ENCODE results near the gene SMAD3. TPM values are rescaled to one million over a fixed set of nuclear protein-coding genes. Genes with fewer than 3 reads are reported as not detected.
A peak's percentile ranks its signal among the peaks of the same experiment; 100 is the strongest.

Gene SMAD3
- total and polyA plus RNA-seq, 8 donors: 30.9 to 53.6 (median 50.4) TPM

DNA sequence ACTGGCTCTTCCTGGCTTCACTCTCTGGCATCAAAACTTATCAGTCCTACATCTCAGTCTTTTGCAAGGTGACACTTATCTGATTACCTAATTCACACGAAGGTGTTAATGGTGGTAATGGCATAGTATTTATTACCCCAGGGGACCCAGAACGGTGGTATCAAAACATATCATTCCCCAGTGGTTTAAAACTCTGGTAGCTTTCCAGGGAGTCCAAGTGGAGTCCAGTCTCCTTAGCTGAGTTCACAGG, 41.3 kb downstream of the SMAD3 start:
- no peak overlapping the region for H3K4me3 ChIP-seq
- H3K27ac ChIP-seq: peak overlapping the region; percentile 41 to 70
- ATAC-seq (no peak), DNase-seq (no peak)
- intact Hi-C loops (cut with DNase I): no loop called here
- H3K36me3 ChIP-seq: no peaks in the 10 kb centered on the region
- TF ChIP-seq, protein P1, sequence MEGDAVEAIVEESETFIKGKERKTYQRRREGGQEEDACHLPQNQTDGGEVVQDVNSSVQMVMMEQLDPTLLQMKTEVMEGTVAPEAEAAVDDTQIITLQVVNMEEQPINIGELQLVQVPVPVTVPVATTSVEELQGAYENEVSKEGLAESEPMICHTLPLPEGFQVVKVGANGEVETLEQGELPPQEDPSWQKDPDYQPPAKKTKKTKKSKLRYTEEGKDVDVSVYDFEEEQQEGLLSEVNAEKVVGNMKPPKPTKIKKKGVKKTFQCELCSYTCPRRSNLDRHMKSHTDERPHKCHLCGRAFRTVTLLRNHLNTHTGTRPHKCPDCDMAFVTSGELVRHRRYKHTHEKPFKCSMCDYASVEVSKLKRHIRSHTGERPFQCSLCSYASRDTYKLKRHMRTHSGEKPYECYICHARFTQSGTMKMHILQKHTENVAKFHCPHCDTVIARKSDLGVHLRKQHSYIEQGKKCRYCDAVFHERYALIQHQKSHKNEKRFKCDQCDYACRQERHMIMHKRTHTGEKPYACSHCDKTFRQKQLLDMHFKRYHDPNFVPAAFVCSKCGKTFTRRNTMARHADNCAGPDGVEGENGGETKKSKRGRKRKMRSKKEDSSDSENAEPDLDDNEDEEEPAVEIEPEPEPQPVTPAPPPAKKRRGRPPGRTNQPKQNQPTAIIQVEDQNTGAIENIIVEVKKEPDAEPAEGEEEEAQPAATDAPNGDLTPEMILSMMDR (IDR thresholded peaks at IDR 0.05): no peak
- H3K4me1 ChIP-seq: peaks cover 45 to 93% of the 10 kb centered on the region in 2 donors
- H3K27me3 ChIP-seq: no peaks in the 10 kb centered on the region
- no peaks in the 10 kb centered on the region for H3K9me3 ChIP-seq

DNA sequence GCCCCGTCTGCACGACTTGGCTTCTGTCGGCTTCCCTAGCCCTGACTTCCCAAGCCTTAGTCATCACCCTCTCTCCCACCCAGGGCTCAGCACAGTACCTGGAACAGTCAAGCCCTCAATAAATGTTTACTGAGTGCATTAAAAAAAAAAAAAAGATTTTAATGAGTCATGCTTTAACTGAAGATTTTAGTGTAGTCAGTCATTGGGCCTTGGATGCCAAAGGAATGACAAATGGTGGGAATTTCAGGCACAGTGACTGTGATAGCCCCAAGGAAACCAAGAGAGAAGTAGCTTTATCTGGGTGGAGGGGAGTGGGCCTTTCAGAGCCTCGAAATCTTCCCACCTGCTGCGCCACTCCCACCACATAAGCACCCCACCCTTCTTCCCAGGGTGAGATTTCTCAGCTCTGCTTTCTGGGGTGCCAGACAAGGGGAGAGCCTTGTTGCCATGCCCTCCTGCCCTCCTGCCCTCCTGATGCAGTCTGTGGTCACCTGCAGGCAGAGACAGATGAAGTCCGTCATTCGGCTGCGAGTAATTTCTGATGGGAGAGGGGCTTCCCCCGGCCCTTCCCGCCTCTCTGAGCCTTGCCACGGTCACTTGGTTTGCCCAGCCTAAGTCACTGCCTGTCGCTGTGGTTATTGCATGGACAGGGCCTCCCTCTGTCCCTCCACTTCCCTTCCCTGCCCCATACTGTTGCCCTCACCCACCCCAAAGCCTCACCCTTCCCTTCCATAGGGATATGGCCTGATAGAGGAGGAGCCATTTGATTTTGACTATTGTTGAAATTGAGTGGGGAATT, 41.8 kb downstream of the SMAD3 start:
- no peaks in the 10 kb centered on the region for H3K27me3 ChIP-seq
- H3K4me1 ChIP-seq: peaks cover 45 to 90% of the 10 kb centered on the region in 2 donors
- H3K36me3 ChIP-seq: no peaks in the 10 kb centered on the region
- no peaks in the 10 kb centered on the region for H3K9me3 ChIP-seq
- ATAC-seq: peak; percentile 88
- no peak overlapping the region for H3K4me3 ChIP-seq
- TF ChIP-seq, protein P1 (IDR thresholded peaks at IDR 0.05): no peak
- peak overlapping the region; percentile 41 to 70 for H3K27ac ChIP-seq
- DNase-seq: peak in 1 of 4 donors; percentile 74
- intact Hi-C loops (cut with DNase I): no loop called here

DNA sequence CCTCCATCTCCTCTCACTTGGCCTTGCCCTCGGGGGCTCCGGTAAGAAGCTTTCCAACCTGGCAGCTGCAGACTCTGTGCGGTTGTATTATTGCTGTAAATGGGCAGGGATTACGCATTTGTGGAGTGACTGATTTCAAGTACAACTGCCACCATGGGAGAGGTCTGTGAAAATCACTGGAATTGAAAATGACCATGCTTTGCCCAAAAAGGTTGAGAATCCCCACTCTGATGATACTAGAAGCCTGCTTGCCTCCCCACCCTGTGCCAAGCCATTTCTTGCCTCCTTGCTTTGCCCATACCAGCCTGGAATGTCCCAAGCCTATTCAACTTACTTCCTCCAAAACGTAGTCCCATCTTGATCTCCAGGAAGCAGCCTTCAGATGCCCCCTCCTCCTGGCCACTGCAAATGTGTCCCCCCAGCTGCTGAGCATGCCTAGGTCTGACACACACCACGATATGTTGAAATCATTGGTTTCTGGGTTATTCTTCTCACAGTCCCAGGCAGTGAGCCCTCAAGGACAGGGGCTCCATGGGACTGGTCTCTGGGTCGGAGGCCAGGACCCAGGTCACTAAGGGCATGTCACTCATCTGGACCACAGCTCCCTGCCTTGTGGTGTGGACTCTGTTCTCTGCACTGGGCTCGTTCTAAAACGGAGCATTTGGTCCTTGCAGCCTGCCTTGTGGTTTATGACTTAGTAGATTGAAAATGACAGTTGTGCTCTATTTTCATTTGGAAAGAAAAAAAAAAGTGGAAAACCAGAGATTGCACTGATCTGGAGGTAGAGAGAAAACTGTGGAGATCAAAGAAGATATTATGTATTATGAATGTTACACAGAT, 42.9 kb downstream of the SMAD3 start:
- intact Hi-C loops (cut with DNase I): no loop called here
- H3K36me3 ChIP-seq: no peaks in the 10 kb centered on the region
- DNase-seq (no peak), ATAC-seq (no peak)
- H3K4me3 ChIP-seq: no peak overlapping the region
- no peaks in the 10 kb centered on the region for H3K9me3 ChIP-seq
- H3K4me1 ChIP-seq: peaks cover 45 to 80% of the 10 kb centered on the region in 2 donors
- no peaks in the 10 kb centered on the region for H3K27me3 ChIP-seq
- TF ChIP-seq, protein P1 (IDR thresholded peaks at IDR 0.05): no peak
- peak overlapping the region in 1 of 2 donors; percentile 70 for H3K27ac ChIP-seq

DNA sequence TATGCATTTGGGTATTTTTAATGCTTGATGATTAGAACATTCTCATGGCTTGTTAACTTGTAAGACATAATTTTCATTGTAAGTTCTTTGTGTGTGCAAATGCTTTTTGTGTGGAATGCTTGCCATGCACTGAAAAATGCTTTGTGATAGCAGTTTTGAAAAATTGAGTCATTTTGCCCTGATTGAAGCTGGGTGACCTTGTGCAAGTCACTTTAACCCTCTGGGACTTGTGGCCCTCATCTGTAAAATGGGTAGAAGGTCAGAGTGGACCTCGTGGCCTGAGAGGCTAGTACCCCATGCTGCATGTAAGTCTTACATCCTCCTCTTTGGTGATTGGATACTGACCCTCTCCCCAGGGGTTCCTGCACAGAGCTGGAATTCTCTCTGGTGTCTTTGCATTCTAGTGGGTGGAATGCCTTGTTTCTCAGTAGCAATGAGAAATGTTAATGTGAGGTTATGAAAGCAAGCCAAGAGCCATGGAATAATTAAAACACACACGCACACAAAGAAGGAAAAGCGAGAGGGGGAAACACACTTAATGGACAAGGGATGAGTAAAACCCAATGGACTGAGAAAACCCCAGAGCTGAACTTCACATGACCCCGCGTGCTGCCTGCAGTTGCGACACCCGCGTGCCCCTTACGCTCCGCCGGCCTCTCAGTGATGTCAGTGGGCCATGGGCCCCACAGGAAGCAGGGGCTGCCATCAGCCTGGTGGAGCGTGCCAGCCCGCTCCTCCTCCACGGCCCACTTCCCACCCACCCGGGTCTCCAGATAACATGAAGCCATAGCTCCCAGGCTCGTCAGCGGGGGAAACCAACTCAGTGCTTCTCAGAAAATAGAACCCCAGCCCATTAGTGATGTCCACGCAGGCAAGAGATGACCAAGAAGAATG, 44.0 kb downstream of the SMAD3 start:
- ATAC-seq: peak; percentile 28
- Histone ChIP-seq H3K4me3 (no peak overlapping the region), H3K36me3 (no peaks in the 10 kb centered on the region), H3K9me3 (no peaks in the 10 kb centered on the region), H3K4me1 (peaks cover 41 to 70% of the 10 kb centered on the region in 2 donors), H3K27ac (peak overlapping the region; percentile 7 to 57), H3K27me3 (no peaks in the 10 kb centered on the region)
- intact Hi-C loops (cut with DNase I): no loop called here
- TF ChIP-seq, protein P1 (IDR thresholded peaks at IDR 0.05): no peak
- DNase-seq: peak; percentile 64 to 87 (median 78)

Data from left lung (tissue), 10 donors.